ENCODE measurements around the gene TCOF1. TPM values are rescaled to one million over a fixed set of nuclear protein-coding genes. Genes with fewer than 3 reads are reported as not detected.

Gene TCOF1
- total RNA-seq, 2 experiments from 2014 or later: 61.3 to 108 TPM

GRCh38 chr5:150428106-150428876, 70.8 kb downstream of the TCOF1 start:
- H3K4me2 ChIP-seq (ENCODE audit: low read length): no peak overlapping the region
- no peaks in the 10 kb centered on the region for H4K20me1 ChIP-seq (ENCODE audit: insufficient read depth, low read length)
- H3K36me3 ChIP-seq (ENCODE audit: insufficient read depth, low read length): no peaks in the 10 kb centered on the region
- DNase-seq (ENCODE audit: low spot score): no peak
- H2AFZ ChIP-seq (ENCODE audit: low read length): no peak overlapping the region
- H3K9me2 ChIP-seq (ENCODE audit: insufficient read depth, low read length): no peaks in the 10 kb centered on the region
- no peak overlapping the region for H3K27ac ChIP-seq (ENCODE audit: low read depth, low read length, poor library complexity, severe bottlenecking)
- H3K9me3 ChIP-seq (ENCODE audit: low read length): no peaks in the 10 kb centered on the region
- BruUV-seq (replicated peaks): no TSS peak
- TF ChIP-seq EZH2phosphoT487 (IDR thresholded peaks at IDR 0.05; ENCODE audit: borderline replicate concordance, low read depth, low read length): no peak
- TF ChIP-seq CTCF (conservative IDR thresholded peaks at IDR 0.05; ENCODE audit: low read length): no peak
- ChIA-PET POLR2A (interaction anchor here (0.6 to 3.3 kb wide), 2 partner anchors 9 to 16 kb away, joined by 4 to 24 read pairs; partner anchors contain the start of gene CD74), CTCF (ENCODE audit: unreplicated experiment) (no interaction called here)
- peaks cover 7% of the 10 kb centered on the region for H3K4me1 ChIP-seq (ENCODE audit: insufficient read depth, low read length, poor library complexity, severe bottlenecking)
- intact Hi-C loops (cut with micrococcal nuclease; ENCODE audit: unreplicated experiment): no loop called here
- no peak overlapping the region for H3K4me3 ChIP-seq (ENCODE audit: low read depth, low read length, poor library complexity, severe bottlenecking)
- H3K79me2 ChIP-seq (ENCODE audit: insufficient read depth, low read depth, low read length): no peaks in the 10 kb centered on the region

- no peak overlapping the region for H3K27ac ChIP-seq (ENCODE audit: low read depth, low read length, poor library complexity, severe bottlenecking)
- H3K9me3 ChIP-seq (ENCODE audit: low read length): no peaks in the 10 kb centered on the region
- peaks cover 7% of the 10 kb centered on the region for H3K4me1 ChIP-seq (ENCODE audit: insufficient read depth, low read length, poor library complexity, severe bottlenecking)
- no peaks in the 10 kb centered on the region for H3K79me2 ChIP-seq (ENCODE audit: insufficient read depth, low read depth, low read length)
- H4K20me1 ChIP-seq (ENCODE audit: insufficient read depth, low read length): no peaks in the 10 kb centered on the region
- no peak overlapping the region for H3K4me2 ChIP-seq (ENCODE audit: low read length)
- intact Hi-C loops (cut with micrococcal nuclease; ENCODE audit: unreplicated experiment): no loop called here
- H3K36me3 ChIP-seq (ENCODE audit: insufficient read depth, low read length): no peaks in the 10 kb centered on the region
- POLR2A ChIA-PET: interaction anchor here (1.0 to 3.3 kb wide), 2 partner anchors 8 to 16 kb away, joined by 6 to 24 read pairs; partner anchors contain the start of gene CD74
- H2AFZ ChIP-seq (ENCODE audit: low read length): no peak overlapping the region
- TF ChIP-seq CTCF (conservative IDR thresholded peaks at IDR 0.05; ENCODE audit: low read length) (no peak), EZH2phosphoT487 (IDR thresholded peaks at IDR 0.05; ENCODE audit: borderline replicate concordance, low read depth, low read length) (no peak)
- no peak for DNase-seq (ENCODE audit: low spot score)
- H3K4me3 ChIP-seq (ENCODE audit: low read depth, low read length, poor library complexity, severe bottlenecking): no peak overlapping the region
- no TSS peak for BruUV-seq (replicated peaks)
- CTCF ChIA-PET (ENCODE audit: unreplicated experiment): no interaction called here
- no peaks in the 10 kb centered on the region for H3K9me2 ChIP-seq (ENCODE audit: insufficient read depth, low read length)
These were observed 71.5 kb downstream of the TCOF1 start for GRCh38 chr5:150428978-150429377.

GRCh38 chr5:150429410-150429873, 71.9 kb downstream of the TCOF1 start:
- no peak overlapping the region for H2AFZ ChIP-seq (ENCODE audit: low read length)
- H3K4me1 ChIP-seq (ENCODE audit: insufficient read depth, low read length, poor library complexity, severe bottlenecking): peaks cover 7% of the 10 kb centered on the region
- intact Hi-C loops (cut with micrococcal nuclease; ENCODE audit: unreplicated experiment): no loop called here
- POLR2A ChIA-PET: interaction anchor here (1.0 to 3.3 kb wide), 2 partner anchors 9 to 17 kb away, joined by 6 to 24 read pairs; partner anchors contain the start of gene CD74
- no peaks in the 10 kb centered on the region for H3K9me3 ChIP-seq (ENCODE audit: low read length)
- TF ChIP-seq EZH2phosphoT487 (IDR thresholded peaks at IDR 0.05; ENCODE audit: borderline replicate concordance, low read depth, low read length): no peak
- TF ChIP-seq CTCF (conservative IDR thresholded peaks at IDR 0.05; ENCODE audit: low read length): no peak
- BruUV-seq (replicated peaks): no TSS peak
- H3K4me2 ChIP-seq (ENCODE audit: low read length): no peak overlapping the region
- H3K4me3 ChIP-seq (ENCODE audit: low read depth, low read length, poor library complexity, severe bottlenecking): no peak overlapping the region
- no peaks in the 10 kb centered on the region for H4K20me1 ChIP-seq (ENCODE audit: insufficient read depth, low read length)
- H3K79me2 ChIP-seq (ENCODE audit: insufficient read depth, low read depth, low read length): no peaks in the 10 kb centered on the region
- H3K36me3 ChIP-seq (ENCODE audit: insufficient read depth, low read length): no peaks in the 10 kb centered on the region
- no peak for DNase-seq (ENCODE audit: low spot score)
- CTCF ChIA-PET (ENCODE audit: unreplicated experiment): interaction anchor here (0.7 kb wide), 1 partner anchor 14 kb away, joined by 3 read pairs; no protein-coding TSS in a partner anchor
- H3K27ac ChIP-seq (ENCODE audit: low read depth, low read length, poor library complexity, severe bottlenecking): no peak overlapping the region
- H3K9me2 ChIP-seq (ENCODE audit: insufficient read depth, low read length): no peaks in the 10 kb centered on the region
